OCI-LY7 (cell line): ENCODE results near the gene HEG1. TPM values are rescaled to one million over a fixed set of nuclear protein-coding genes. Genes with fewer than 3 reads are reported as not detected.

ENCODE experiments used
- BruUV-seq: library from RNA; stranded (reverse); fragments of 400-500 nt; replicated peaks from 2 replicates; lab custom pipeline; 2021; lab: Mats Ljungman, UMichigan
- CTCF ChIA-PET: fragments of 300-600 bp; sonication (Branson Sonifier 250); formaldehyde crosslinking; loops from one replicate; lab custom pipeline; 2022; ENCODE audit warnings: antibody characterized with exemption; ENCODE audit not compliant: unreplicated experiment; lab: Charles Lee
- POLR2A ChIA-PET: fragments of 300-600 bp; sonication (Branson Sonifier 250); formaldehyde crosslinking; loops from one replicate; lab custom pipeline; 2022; ENCODE audit warnings: antibody characterized with exemption; lab: Charles Lee
- DNase-seq: peaks from one replicate; pipeline ENCODE4 v3.0.0-alpha.2; 2015; ENCODE audit warnings: low spot score
- H2AFZ ChIP-seq: fragments of 200-600 bp; sonication (generic), shearing (Covaris generic); 2 replicates; pipeline ENCODE4 v1.6.1; 2014; ENCODE audit warnings: mild to moderate bottlenecking, antibody characterized with exemption, low read length, moderate library complexity
- H3K27ac ChIP-seq: fragments of 200-600 bp; sonication (generic); 2 replicates; pipeline ENCODE4 v1.5.1; 2014; ENCODE audit warnings: mixed run types, low read depth, mild to moderate bottlenecking, moderate library complexity, low read length, inconsistent platforms; ENCODE audit not compliant: poor library complexity, severe bottlenecking
- H3K36me3 ChIP-seq: fragments of 200-600 bp; sonication (generic); 2 replicates; pipeline ENCODE4 v1.6.1; 2014; ENCODE audit warnings: mild to moderate bottlenecking, antibody characterized with exemption, low read length, moderate library complexity, mixed read lengths; ENCODE audit not compliant: insufficient read depth
- H3K4me1 ChIP-seq: fragments of 200-600 bp; sonication (generic); 2 replicates; pipeline ENCODE4 v1.5.1; 2014; ENCODE audit warnings: mild to moderate bottlenecking, low read length; ENCODE audit not compliant: insufficient read depth, poor library complexity, severe bottlenecking
- H3K4me2 ChIP-seq: fragments of 200-600 bp; sonication (generic); 2 replicates; pipeline ENCODE4 v1.6.1; 2014; ENCODE audit warnings: mild to moderate bottlenecking, low read length
- H3K4me3 ChIP-seq: fragments of 200-600 bp; sonication (generic); 2 replicates; pipeline ENCODE4 v1.5.1; 2014; ENCODE audit warnings: mild to moderate bottlenecking, low read depth, low read length; ENCODE audit not compliant: poor library complexity, severe bottlenecking
- H3K79me2 ChIP-seq: fragments of 200-600 bp; sonication (generic); 2 replicates; pipeline ENCODE4 v1.6.1; 2016; ENCODE audit warnings: low read depth, mild to moderate bottlenecking, low read length, moderate library complexity, mixed read lengths; ENCODE audit not compliant: insufficient read depth
- H3K9me2 ChIP-seq: fragments of 200-600 bp; sonication (generic); 2 replicates; pipeline ENCODE4 v1.6.1; 2016; ENCODE audit warnings: mild to moderate bottlenecking, low read length, mixed read lengths; ENCODE audit not compliant: insufficient read depth
- H3K9me3 ChIP-seq: fragments of 200-600 bp; sonication (generic); 2 replicates; pipeline ENCODE4 v1.6.1; 2014; ENCODE audit warnings: mild to moderate bottlenecking, mixed run types, low read length, mixed read lengths
- H4K20me1 ChIP-seq: fragments of 200-600 bp; sonication (generic); 2 replicates; pipeline ENCODE4 v1.6.1; 2014; ENCODE audit warnings: mild to moderate bottlenecking, antibody characterized with exemption, low read length, moderate library complexity, mixed read lengths; ENCODE audit not compliant: insufficient read depth
- CTCF ChIP-seq: fragments of 200-600 bp; sonication (generic); conservative IDR thresholded peaks from 2 replicates; pipeline ENCODE4 v1.5.1; 2014; ENCODE audit warnings: mild to moderate bottlenecking, antibody characterized with exemption, low read length, moderate library complexity, mixed read lengths
- EZH2phosphoT487 ChIP-seq: fragments of 200-600 bp; sonication (generic); IDR thresholded peaks from 2 replicates; pipeline ENCODE4 v1.6.1; 2018; ENCODE audit warnings: low read depth, borderline replicate concordance, mild to moderate bottlenecking, mixed run types, antibody characterized with exemption, low read length, moderate library complexity, mixed read lengths
- intact Hi-C: fragments of 100-400 bp; cut with micrococcal nuclease; formaldehyde crosslinking; loops from one replicate; pipeline ENCODE4 v1.10.0; 2022; ENCODE audit not compliant: unreplicated experiment
- total RNA-seq, 2 experiments: library from RNA; depleted of rRNA in 1 of 2; stranded (reverse); fragments of >200 nt in 1 of 2; shearing (Covaris generic) in 1 of 2; gene quantifications; 2 replicates each; pipeline ENCODE4 v1.2.3, GENCODE V29; 2014 to 2022

HEG1 gene
- total RNA-seq, 2 experiments from 2014 or later, result 2.4 to 6.0 TPM

- H3K4me3 ChIP-seq, result no peak overlapping the region
- ChIA-PET POLR2A (no interaction called here), CTCF (no interaction called here)
- no peaks in the 10 kb centered on the region for H3K9me2 ChIP-seq
- no peak overlapping the region for H2AFZ ChIP-seq
- no peak overlapping the region for H3K4me2 ChIP-seq
- BruUV-seq, result no TSS peak
- H3K4me1 ChIP-seq, result no peaks in the 10 kb centered on the region
- intact Hi-C loops, result no loop called here
- H3K36me3 ChIP-seq, result no peaks in the 10 kb centered on the region
- no peak overlapping the region for H3K27ac ChIP-seq
- no peaks in the 10 kb centered on the region for H4K20me1 ChIP-seq
- DNase-seq, result no peak
- no peaks in the 10 kb centered on the region for H3K9me3 ChIP-seq
- no peaks in the 10 kb centered on the region for H3K79me2 ChIP-seq
- no peak for TF ChIP-seq EZH2phosphoT487
- TF ChIP-seq CTCF, result no peak
Observed at GRCh38 chr3:125032683-125033082, 23.1 kb downstream of the HEG1 start.

GRCh38 chr3:125032100-125032643 is 23.6 kb downstream of the HEG1 start:
- no peaks in the 10 kb centered on the region for H3K36me3 ChIP-seq
- intact Hi-C loops, result no loop called here

More at GRCh38 chr3:125032100-125032643, 23.6 kb downstream of the HEG1 start:
- H3K9me2 ChIP-seq, result no peaks in the 10 kb centered on the region
- no peak overlapping the region for H2AFZ ChIP-seq
- H3K27ac ChIP-seq, result no peak overlapping the region
- H3K4me1 ChIP-seq, result no peaks in the 10 kb centered on the region
- TF ChIP-seq EZH2phosphoT487 (no peak), CTCF (no peak)
- H3K4me3 ChIP-seq, result no peak overlapping the region
- no peaks in the 10 kb centered on the region for H4K20me1 ChIP-seq
- DNase-seq, result no peak
- BruUV-seq, result no TSS peak
- no peaks in the 10 kb centered on the region for H3K9me3 ChIP-seq
- POLR2A ChIA-PET, result no interaction called here
- CTCF ChIA-PET, result no interaction called here
- no peak overlapping the region for H3K4me2 ChIP-seq
- no peaks in the 10 kb centered on the region for H3K79me2 ChIP-seq
